HFF-Myc (cell line): Measurements from ENCODE around the gene RPS6KL1.

Experiments used
- DNase-seq: peaks from one replicate; pipeline ENCODE4 v3.0.0-alpha.2; 2011; ENCODE audit warnings: low read depth; ENCODE audit errors: extremely low read depth
- H3K4me3 ChIP-seq: replicated peaks from 2 replicates; pipeline ENCODE4 v1.5.1; 2011; ENCODE audit warnings: low read depth, mild to moderate bottlenecking, control low read depth, low read length
- TF ChIP-seq, protein P1 (sequence below): IDR thresholded peaks from 2 replicates; pipeline ENCODE4 v1.5.1; 2012; ENCODE audit warnings: mild to moderate bottlenecking, low read depth, low read length, control low read depth; ENCODE audit errors: missing control alignments

RPS6KL1 gene

DNA sequence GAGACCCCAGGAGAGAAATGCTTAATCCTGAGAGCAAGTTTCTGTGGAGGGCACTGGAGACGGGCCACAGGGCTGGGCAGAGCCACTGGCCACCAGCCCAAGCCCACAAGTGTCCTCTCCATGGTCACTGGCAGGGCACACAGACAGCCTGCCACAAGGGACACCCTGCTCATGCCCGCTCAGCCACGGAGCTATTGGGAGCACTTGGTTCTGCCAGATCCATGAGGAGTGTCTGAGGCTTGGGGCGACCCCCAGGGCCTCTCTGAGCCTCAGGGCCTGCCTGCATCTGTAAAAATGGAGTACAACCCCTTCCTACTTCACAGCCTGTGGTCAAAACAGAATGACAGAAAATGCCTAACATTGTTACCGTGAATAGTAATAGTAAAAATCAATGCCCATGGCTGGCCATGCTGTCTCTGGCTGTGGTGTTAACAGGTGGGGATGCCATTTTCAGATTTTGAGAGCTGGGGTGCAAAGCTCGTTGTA lies 29.2 kb upstream of the RPS6KL1 start:
- TF ChIP-seq, protein P1, sequence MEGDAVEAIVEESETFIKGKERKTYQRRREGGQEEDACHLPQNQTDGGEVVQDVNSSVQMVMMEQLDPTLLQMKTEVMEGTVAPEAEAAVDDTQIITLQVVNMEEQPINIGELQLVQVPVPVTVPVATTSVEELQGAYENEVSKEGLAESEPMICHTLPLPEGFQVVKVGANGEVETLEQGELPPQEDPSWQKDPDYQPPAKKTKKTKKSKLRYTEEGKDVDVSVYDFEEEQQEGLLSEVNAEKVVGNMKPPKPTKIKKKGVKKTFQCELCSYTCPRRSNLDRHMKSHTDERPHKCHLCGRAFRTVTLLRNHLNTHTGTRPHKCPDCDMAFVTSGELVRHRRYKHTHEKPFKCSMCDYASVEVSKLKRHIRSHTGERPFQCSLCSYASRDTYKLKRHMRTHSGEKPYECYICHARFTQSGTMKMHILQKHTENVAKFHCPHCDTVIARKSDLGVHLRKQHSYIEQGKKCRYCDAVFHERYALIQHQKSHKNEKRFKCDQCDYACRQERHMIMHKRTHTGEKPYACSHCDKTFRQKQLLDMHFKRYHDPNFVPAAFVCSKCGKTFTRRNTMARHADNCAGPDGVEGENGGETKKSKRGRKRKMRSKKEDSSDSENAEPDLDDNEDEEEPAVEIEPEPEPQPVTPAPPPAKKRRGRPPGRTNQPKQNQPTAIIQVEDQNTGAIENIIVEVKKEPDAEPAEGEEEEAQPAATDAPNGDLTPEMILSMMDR: no peak
- H3K4me3 ChIP-seq: 0 out of 2 replicates have a peak overlapping the region, but pooled peaks have one; percentile 9
- no peak for DNase-seq

DNA sequence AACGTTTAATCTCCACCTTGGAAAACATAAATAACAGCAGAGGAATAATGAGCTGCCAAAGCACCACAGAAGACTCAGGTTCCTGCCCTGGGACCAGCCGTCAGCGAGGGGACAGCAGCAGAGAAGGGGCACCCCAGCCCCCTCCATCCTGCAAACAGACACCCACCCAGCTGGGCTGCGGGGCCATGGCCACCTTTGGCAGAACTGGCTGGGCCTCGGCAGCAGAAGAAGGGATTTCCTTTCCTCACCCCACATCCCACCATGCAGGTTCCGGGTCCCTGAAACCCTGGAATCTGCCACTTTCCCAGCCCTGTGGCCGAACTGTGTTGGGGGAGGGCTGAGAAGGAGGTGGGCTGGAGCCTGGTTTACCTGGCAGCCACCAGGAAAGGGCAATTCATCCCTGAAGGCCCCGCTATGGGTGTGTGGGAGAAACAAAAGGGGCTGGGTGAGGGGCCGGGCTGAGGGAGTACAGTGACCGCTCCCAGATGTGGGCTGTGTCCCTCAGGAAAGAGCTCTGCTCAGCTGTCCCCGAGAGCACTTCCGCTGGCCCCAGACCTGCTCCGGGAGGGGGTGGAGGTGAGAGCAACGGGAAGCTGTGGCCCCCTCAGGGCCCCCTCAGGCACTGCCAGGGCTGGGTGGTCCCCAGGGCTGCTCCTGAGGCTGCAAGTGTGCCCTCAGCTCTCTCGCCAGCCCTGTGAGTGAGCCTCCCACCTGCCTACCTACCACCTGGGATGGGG lies 28.6 kb upstream of the RPS6KL1 start:
- no peak for DNase-seq
- TF ChIP-seq, protein P1: no peak
- H3K4me3 ChIP-seq: 0 out of 2 replicates have a peak overlapping the region, but pooled peaks have one; percentile 0

- no peak for DNase-seq
- TF ChIP-seq, protein P1: no peak
- H3K4me3 ChIP-seq: no peak overlapping the region
These were observed 27.9 kb upstream of the RPS6KL1 start for GRCh38 chr14:74950795-74951442.

DNA sequence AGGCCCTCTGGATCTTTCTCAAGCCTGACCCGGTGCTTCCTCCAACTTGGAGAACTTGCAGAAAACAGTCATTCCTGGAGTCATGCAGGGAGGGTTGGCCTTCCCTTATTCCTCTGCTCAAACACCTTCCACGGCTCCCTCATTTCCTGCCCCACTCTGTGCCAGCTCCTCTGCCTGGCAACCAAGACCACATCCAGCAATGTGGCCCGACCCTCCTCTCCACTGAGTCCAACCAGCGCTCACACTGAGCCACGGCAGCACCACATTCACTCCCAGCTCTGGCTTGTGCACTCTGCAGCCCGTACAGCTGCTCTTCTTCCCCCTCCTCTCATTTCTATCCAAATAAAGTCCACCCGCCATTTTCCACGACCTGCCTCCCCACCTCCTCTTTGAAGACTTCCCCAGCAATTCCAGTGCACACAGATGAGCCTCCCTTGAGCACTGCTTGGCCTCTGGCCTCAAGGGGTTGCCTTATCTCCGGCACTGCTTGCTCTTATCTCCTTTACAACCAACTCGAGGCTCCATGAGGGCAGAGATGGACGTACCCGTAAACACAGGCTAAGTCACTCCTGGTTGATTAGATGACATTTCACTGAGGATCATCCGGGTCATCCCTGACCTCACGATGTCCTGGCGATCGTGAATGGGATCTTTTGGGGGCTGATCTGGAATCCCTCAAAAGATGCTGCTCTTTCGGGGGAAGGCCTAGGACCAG lies 27.0 kb upstream of the RPS6KL1 start:
- no peak for DNase-seq
- TF ChIP-seq, protein P1: no peak
- H3K4me3 ChIP-seq: no peak overlapping the region

- TF ChIP-seq, protein P1: no peak
- H3K4me3 ChIP-seq: no peak overlapping the region
- DNase-seq: no peak
These were observed 26.1 kb upstream of the RPS6KL1 start for GRCh38 chr14:74949191-74949601.

GRCh38 chr14:74948228-74949175 lies 25.4 kb upstream of the RPS6KL1 start:
- TF ChIP-seq, protein P1: no peak
- H3K4me3 ChIP-seq: no peak overlapping the region
- no peak for DNase-seq
